HG03442 (cell line): ENCODE data around the gene TRIM67.
"Not testable (repeated sequence)": the region's sequence is repeated elsewhere in the genome, so short reads cannot be mapped to it uniquely, and the experiment has no call there.

Experiments used
- ATAC-seq: cut with Tn5 transposase; IDR thresholded peaks from one replicate; pipeline ENCODE4 v1.9.1; 2021; ENCODE audit warnings: mild to moderate bottlenecking, moderate library complexity; ENCODE audit not compliant: unreplicated experiment

The TRIM67 gene

DNA sequence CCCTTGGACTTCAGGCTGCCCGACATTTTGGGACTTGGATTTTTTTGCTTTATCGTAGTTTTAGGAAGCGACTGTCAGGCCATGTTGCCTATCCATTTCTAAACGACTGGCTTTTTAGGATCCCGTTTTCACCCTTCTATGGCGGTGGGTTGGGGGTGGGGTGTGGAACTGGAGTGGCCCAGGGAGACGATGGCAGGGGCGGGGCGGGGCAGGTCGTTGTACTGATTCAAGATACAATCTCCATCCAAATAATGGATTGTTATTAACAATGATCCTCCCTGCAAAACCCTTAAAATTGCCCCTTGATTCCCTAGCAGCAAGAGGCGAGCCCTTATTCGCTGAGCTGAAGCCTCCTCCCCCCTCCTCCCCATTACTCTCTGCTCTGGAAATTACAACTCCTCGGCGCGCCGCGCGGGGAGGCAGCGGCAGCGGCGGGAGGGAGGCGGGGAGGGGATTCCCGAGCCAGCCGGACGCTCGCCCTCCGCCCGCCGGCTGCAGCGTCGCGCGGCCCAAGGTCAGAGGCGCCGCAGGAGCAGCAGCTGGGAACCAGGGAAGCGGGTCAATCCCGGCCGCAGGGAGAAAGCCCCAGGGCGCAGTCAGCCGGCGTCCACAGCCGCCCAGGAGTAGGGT lies at the start of gene TRIM67:
Gene TRIM67, plus strand, starts transcription at position 392 of the 630 bp plus-strand sequence. CDS start 912 bp downstream, outside the sequence.
- ATAC-seq: no peak

GRCh38 chr1:231116738-231117137 lies 45.1 kb upstream of the TRIM67 start:
- ATAC-seq: no peak

DNA sequence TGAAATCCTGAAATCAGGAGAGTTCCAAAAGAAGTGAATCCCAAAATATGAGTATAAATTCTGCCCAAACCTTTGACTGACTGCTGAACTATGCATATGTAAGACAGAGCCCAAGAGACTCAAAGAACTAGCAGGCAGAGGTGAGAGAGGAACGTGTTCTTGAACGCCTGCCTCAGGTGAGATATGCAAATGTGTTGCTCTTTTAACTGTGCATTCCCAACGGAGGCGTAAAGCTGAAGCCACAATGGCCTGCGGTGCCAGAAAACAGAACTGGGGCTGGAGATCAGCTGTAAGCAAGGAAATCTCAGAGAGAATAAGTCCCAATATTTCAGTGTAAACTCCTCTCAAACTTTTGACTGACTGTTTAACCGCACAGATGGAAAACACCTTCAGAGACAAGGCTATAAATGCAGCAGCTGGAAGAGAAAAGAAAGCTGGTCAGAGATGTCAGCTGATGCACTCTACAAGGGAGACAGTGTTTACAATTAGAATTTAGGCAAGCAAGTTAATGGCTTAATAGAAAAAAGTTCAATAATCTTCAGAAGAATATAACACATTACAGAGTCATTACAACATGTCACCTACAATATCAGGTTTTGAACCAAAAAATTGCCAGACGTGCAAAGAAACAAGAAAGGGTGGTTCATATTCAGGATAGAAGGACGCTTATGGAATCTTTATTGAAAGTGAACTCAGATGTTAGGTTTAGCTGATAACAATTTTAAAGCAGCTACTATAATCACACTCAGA lies 43.0 kb upstream of the TRIM67 start:
- ATAC-seq: no peak

DNA sequence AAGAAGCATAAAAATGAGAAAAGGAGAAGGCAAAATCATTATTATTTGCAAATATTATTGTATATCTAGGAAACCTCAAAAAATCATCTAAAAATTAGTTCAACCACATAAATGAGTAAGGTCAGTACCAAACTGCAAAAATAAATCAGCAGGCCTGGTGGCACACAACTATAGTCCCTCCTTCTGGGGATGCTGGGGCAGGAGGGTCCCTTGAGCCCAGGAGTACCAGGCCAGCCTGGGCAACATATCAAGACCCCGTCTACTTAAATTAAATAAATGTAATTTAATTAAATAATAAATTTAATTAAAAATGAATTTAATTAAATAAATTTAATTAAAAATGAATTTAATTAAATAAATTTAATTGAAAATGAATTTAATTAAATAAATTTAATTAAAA lies 40.3 kb upstream of the TRIM67 start:
- no peak for ATAC-seq

DNA sequence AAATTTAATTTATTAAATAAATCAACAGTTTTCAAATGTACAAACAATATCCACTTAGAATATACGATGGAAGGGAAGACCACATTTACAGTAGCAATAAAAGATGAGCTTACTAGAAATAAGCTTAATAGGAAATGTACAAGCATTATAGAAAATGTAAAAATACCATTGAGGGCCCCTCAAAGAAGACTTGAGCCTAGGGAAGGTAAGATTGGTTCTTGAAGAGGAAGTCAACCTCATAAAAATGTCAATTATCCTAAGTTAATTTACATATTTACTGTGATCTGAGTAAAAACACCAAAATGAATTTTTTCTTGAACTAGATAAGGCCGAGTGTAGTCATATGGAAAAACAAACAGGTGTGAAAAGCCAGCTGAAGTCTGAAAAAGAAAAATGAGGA lies 39.7 kb upstream of the TRIM67 start:
- no peak for ATAC-seq

DNA sequence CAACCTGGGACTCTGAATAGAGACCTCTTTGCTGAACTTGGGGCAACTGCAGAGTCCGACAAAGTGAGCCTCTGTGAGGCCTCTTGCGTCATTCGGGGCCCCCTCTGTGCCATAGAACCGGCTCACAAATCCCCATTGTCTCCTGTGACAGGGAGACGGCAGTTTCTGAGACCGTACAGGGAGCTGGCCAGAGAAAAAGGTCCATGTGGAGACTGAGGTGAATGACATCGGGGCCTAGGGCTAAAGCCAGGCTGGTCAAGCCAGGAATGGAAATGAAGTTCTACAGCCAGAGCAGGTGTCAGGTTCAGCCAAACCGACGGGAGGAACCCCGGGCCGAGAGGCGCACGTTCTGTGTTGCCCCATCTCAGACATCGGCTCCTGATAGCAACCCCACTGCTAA lies 37.1 kb upstream of the TRIM67 start:
- no peak for ATAC-seq

DNA sequence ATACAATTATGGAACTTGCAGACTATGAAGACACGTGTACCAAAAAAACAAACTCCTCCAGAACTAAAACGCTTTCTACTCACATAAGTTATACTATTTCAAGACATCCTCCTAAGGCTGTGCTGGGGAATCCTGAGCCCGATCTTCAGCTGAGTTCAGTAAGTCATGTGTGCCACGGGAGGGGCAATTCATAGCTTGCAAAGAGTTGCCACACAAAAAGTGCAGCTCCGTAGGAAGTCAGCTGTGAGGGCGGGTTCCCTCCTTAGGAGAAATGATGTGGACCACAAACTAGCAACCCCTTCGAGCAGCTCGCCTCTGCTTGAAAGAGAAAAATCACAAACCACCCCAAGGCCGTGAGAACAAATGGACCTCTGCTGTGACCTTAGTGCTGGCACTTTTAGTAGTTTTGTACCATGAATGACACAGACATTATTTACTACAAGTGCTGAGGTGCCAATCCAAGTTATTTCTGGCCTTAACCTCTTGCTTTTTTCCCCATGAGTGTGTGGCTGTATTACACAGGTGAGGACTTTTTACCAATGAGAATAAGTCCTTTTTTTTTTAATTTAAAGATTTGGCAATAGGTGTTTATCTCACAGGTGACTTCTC lies 35.8 kb upstream of the TRIM67 start:
- no peak for ATAC-seq

GRCh38 chr1:231127106-231127505 lies 34.8 kb upstream of the TRIM67 start:
- not testable (repeated sequence) for ATAC-seq

GRCh38 chr1:231128471-231128870 lies 33.4 kb upstream of the TRIM67 start:
- ATAC-seq: not testable (repeated sequence)

GRCh38 chr1:231130544-231130943 lies 31.3 kb upstream of the TRIM67 start:
- no peak for ATAC-seq

- not testable (repeated sequence) for ATAC-seq
Observed at GRCh38 chr1:231132591-231132990, 29.3 kb upstream of the TRIM67 start.

DNA sequence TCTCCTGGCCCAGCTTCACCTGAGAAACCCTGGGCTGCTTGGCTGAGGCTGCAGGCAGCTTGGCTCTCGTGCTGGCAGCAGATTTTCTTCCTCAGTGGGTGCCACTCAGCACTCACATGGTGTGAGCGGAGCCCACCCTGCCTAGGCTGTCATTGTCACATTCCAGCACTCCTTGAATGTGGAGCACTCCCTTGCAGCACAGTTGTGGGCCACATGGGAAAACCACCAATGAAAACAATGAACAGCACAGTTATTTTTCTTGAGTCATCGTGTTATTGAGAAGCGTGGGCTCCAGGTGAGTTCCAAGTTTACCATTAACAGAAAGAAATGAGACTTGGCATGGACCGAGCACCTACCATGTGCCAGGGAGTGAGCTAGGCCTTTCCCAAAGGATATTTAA lies 27.2 kb upstream of the TRIM67 start:
- ATAC-seq: no peak

GRCh38 chr1:231138236-231138635 lies 23.6 kb upstream of the TRIM67 start:
- no peak for ATAC-seq

DNA sequence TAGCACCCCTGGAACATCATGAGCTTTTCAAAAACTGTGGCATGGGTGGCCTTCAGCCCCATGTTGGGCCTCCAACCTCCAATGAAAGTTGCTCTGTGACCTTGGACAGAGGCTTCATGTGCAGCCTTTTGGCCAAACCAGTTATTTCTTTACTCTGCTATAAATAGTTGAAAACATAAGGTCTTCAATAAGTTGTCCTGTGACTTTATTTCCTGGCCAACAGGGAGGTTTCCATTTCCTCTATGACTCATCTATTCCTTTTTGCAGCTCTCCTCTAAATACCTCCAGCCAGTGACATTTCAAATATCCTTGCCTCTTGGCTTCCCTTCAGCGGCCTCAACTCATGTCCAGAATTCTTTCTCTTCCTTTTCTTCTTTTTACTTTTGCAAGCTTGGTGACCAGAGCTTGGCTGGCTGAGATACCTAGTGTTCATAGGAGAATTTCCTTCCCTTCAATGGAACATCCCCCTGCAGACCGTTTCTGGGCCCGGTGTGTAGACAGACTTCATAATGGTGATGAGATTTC lies 22.7 kb upstream of the TRIM67 start:
- no peak for ATAC-seq

- no peak for ATAC-seq
Observed at GRCh38 chr1:231139659-231140654, 21.9 kb upstream of the TRIM67 start.

GRCh38 chr1:231144416-231145193 lies 17.3 kb upstream of the TRIM67 start:
- no peak for ATAC-seq

- no peak for ATAC-seq
Observed at GRCh38 chr1:231147896-231148295, 14.0 kb upstream of the TRIM67 start.

DNA sequence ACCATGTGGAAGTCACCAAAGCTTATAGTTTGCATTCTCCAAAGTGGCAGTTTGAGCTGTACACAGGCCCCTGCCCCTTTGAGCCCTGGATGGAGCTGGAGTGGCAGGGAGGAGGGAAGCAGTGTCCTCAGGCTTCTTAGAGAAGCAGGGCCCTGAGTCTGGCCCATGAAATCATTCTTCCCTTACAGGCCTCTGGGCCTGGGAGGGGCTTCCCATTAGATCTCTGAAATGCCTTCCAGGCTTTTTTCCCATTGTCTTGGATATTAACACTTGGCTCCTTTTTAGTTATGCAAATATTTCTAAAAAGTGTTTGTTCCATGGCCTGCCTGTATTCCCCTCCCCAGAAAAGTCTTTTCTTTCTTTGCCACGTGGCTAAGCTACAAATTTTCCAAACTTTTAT lies 10.0 kb upstream of the TRIM67 start:
- ATAC-seq: no peak

DNA sequence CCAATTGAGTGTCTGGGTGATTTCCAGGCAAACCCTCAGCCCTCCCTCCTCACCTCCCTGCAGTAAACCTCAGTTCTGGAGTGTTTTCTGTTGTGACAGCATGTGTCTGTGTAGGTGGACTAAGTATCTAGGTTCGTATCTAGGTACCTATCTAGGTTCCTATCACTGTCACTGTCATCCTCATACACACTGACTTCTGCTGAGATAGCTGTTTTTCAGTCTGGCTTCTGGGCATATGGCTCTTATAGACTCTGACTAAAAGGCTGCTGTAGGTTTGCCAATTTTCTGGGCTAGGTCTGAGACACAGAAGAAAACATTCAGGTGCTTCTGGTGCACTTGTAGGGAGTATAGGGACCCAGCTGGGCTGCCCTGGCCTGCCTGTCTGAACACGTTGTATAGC lies 8.1 kb upstream of the TRIM67 start:
- ATAC-seq: no peak

- ATAC-seq: no peak
Observed at GRCh38 chr1:231155808-231156207, 6.0 kb upstream of the TRIM67 start.
